HEK293T (cell line): ENCODE data around the gene NME3.

Source experiments
- ARNT ChIP-seq: fragments of 450-650 bp; IDR thresholded peaks from 2 replicates; pipeline ENCODE4 v1.6.1; 2017; ENCODE audit warnings: mild to moderate bottlenecking
- FOXA1 ChIP-seq: fragments of 450-650 bp; IDR thresholded peaks from 2 replicates; pipeline ENCODE4 v1.6.1; 2016; ENCODE audit warnings: mild to moderate bottlenecking
- FOXM1 ChIP-seq: fragments of 450-650 bp; IDR thresholded peaks from 2 replicates; pipeline ENCODE4 v1.6.1; 2017; ENCODE audit warnings: mild to moderate bottlenecking, borderline replicate concordance
- HDGF ChIP-seq: fragments of 450-650 bp; IDR thresholded peaks from 2 replicates; pipeline ENCODE4 v1.6.1; 2017; ENCODE audit warnings: antibody characterized with exemption, borderline replicate concordance
- LEF1 ChIP-seq: fragments of 450-650 bp; IDR thresholded peaks from 2 replicates; pipeline ENCODE4 v1.6.1; 2017; ENCODE audit warnings: mild to moderate bottlenecking, borderline replicate concordance
- NFRKB ChIP-seq: fragments of 450-650 bp; IDR thresholded peaks from 2 replicates; pipeline ENCODE4 v1.6.1; 2016; ENCODE audit warnings: mild to moderate bottlenecking, moderate library complexity
- SP1 ChIP-seq: fragments of 450-650 bp; IDR thresholded peaks from 2 replicates; pipeline ENCODE4 v1.6.1; 2017
- ZNF384 ChIP-seq: fragments of 450-650 bp; IDR thresholded peaks from 2 replicates; pipeline ENCODE4 v1.6.1; 2016

DNA sequence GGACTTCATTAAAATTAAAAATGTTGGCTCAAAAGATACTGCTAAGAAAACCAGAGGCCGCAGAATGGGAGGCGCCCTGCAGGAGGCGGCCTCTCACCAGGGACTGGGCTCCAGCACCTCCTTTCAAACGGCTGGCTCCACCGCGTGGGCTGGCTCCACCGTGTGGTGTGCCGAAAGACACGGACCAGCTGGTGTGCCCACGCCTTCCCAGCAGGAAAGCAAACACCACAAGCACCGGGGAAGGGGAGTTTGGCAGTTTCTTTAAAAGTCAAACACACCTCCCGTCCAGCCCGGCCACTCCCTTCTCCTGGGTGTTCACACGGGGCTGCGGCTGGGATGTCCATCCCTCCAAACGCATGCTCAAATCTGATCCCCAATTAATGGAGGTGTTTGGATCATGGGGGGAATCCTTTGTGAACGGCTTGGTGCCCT, 41.4 kb upstream of the NME3 start:
- TF ChIP-seq SP1 (no peak), FOXM1 (no peak), NFRKB (no peak), FOXA1 (no peak), LEF1 (no peak), HDGF (no peak), ZNF384 (no peak), ARNT (no peak)
